AG08396 (cell line): Measurements from ENCODE around the gene NCOA7.

ENCODE experiments used
- DNase-seq: peaks from one replicate; pipeline ENCODE4 v3.0.0; 2012; ENCODE audit warnings: low spot score, mixed read lengths

NCOA7 gene

DNA sequence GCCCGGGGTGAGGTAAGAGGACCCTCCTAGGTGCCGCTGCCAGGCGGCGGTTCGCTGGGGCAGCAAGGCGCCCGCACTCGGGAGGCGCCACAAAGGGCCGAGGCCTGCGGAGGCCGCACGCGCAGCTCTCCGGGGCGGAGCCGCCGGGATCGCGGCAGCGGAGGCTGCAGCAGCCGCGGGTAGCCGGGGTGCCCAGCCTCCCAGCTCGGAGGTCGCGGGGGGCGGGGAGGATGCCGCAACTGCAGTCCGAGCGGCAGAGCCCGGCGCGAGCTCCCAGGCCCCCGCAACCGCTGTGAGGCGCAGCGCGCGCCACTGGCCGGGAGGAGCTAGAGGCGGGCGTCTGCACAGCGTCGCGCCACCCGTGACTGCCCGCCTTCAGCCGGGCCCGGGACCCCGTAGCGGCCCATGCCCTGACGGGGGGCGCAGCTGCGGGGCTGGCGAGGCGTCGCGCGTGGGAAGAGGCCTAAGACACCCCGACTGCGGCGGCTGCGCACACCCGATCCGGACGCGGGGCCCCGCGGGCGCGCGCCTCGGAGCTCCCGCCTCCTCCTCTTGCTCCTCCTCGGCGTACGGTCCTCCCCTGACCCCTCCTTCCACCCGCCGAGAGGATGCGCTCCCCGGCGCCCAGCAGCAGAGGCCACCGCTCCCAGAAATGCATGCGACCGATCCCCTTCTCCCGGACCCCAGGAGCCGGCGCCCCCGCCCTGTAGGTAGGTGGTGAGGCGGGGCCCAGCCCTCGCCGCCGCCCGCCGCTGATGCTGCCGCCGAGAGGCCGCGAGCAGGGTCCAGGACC is at the start of gene NCOA7:
Gene NCOA7 (plus strand): TSS at position 603 of the 793 bp plus-strand sequence. CDS start 24,395 bp downstream, outside the sequence.
- peak; percentile 86 for DNase-seq

DNA sequence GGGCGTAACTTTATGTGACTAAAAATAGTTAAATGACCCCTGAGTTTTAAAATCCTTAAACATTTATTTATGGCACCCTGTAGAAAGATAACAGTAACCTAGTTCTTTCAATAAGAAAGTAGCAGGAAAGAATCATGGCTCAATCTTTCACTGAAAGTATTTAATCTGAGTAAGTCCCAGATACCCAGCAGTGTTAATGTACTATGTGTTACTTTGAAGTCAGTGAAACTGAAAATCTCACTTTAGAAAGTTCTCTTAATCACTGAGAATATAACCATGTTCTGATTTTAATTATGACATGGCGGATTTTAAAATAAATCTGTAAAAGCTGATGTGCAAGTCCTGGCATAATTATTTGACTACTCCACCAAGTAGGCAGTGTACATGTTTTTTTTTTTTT is 49.4 kb upstream of the NCOA7 start:
- DNase-seq: no peak

DNA sequence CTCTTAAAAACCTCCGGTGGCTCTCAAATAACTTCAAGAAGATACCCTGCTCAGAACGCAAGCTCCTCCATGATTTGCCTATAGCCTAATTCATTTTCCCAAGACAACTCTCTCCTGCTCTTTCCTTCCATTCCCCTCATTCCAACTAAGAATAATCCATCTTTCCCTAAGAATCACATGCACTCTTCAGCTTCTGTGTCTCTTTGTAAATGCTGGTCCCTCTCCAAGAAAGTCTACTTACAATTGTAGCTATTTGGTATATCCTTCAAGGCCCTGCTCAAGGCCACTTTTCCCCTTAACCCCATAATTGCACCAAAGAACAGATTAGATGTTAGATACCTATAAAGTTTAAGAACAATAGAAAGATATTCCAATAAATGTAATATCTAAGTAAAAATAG is 48.7 kb upstream of the NCOA7 start:
- no peak for DNase-seq

DNA sequence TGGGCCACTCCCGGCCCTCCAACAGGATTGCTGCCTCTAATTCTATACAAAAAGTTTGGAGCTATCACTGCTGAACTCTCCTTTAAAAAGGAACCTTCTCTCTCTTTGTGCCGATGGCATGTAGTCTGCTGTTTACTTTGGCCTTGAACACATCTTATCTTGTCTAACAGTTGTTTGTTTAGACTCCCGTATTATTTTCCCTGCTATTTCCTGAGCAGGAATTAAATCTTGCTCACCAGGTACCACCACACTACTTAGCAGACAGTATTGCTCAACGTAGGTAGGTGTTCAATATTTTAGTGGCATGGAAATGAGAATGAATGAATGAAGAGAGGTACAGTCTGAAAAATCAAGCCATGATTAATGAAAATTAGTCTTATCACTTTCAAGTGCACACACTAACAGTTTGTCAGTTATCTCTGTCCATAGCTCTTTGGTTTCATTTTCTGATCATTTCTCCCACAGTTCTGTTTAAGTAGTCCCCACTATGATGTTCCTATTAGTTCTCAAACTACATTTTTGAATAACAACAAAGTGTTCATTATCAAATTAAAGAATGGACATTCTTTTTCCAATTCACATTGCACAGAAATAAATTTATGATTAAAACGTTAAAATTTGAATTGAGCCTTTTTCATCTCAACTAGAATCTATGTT is 48.2 kb upstream of the NCOA7 start:
- no peak for DNase-seq

DNA sequence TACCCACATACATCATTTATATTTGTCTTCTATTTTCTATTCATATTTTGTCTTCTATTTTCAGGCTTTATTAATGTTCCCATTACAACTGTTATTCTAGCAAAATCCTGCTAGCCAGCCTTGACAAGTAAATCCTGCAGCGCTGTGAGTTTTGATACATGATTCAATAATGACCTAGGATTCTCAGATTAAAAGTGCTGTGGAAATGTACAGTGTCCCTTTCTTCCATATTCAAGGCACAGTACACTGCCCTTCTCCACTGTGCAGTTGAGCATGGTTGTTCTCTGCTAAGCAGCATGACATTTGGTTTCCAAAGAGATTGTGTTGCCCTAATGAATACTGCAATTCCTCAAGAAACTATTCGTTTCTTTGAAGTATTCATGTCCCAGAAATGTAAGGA is 47.2 kb upstream of the NCOA7 start:
- DNase-seq: no peak

DNA sequence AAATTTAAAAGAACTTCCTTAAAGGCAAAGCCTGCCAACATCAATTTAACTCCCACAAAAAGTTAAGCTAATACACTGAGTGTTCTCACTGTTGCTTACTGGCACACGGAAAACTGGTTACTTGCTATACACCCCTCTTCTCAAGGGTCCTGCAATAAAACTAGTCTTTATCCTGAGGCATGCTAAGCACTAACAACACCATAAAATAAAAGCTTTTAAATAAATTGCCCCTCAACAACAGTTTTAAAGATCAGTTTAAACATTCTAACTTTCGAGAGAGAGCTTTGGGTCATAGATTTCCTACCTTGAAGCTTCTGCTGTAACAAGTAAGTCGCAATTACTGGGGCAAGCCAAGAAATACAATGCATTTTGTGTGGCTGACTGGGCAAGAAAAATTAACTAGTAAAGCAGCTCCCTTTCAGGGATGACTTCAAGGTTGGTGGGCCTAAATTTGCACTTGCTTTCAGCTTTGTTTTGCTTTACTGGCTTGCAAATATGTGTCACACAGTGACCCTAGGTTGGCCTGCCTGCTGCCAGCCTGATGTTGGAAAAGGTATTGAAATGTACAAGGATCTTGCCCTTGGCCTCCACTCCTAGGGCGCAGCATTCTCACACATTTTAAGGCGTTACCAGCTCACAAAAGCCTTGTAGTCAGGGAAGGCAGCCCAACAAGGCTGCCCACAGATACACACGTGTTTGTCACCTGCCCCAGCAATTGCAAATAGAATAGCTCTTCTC is 45.3 kb upstream of the NCOA7 start:
- DNase-seq: no peak

GRCh38 chr6:125746019-125746414 is 44.7 kb upstream of the NCOA7 start:
- DNase-seq: no peak

DNA sequence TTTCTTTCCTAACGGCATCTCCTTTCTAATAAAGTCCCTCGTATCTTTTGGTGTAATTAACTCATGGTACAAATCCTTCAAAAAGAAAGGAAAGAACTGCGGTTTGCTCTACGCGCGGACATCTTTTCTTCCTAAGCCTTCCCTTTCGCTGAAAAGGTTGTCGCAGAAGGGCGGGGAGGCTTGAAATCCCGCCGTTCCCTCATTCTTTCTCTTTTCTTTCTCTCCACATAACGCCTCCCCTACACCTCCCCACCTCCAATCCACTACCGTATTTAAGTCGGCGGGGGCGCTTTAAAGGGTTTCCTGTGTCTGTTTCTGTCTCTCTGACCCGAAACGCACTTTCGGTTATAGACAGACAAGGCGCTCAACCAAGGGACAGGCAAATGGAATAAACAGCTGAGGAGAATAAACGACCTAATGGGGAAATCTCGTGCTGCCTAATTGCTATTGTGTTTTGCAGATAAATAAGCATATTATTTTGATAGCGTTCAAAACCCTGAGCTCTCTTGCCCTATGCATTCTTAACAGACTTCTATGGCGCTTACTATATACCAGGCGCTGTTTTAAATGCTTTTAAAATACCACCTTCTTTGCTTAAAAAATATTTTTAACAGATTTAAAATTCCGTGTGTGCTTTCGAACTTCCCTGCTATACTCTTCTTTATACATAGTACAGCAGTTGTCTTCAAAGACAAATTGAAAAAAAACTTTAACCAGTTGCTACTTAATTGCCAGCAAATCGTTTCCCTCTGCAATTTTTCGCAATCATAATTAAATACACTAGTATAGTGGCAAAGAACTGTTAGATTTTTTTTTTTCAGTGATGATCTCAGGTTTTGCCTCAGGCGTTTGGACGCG is 43.8 kb upstream of the NCOA7 start:
- no peak for DNase-seq

DNA sequence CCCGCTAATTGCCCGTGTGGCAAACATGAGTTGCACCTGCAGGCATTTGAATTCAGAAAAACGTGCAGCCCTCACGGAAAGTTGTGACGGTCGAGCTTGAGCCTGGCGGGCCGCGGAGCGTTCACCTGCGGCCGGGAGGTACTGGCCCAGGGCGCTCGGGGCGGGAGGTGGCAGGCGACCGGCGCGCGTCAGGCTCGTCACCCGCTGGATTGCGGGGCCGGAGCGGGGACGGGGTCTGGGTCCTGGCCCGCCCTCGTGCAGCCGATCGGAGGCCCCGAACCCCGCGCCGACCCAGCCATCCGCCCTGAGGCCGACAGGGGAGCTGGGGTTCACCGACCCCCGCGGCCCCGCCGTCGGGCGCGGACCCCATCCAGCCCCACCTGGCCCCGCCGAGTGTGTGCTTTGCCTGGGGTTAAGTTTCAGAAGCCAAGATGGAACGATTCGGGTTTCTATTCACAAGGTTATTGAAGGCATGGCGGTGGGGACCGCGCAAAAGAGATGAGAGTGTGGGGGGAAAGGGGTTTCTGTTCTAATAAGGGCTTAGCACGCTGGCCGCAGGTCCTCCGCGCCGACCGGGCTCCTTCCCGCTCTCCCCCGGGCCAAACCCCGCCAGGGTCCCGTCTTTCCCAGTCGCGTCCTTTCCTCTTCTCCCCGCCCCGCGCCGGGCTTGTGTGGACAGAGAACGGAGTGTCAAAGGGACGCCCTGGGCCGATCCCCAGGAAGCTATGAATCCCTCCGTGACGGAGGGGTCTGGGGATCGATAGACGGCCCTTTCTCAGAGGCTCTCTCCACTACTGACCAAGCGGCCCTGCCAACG is 43.0 kb upstream of the NCOA7 start:
- DNase-seq: peak; percentile 18

GRCh38 chr6:125748406-125749172 is 42.2 kb upstream of the NCOA7 start:
- peak; percentile 19 for DNase-seq

GRCh38 chr6:125749173-125749864 is 41.4 kb upstream of the NCOA7 start, which contains the start of gene HEY2:
Gene HEY2 (plus strand): TSS chr6:125749632. CDS start chr6:125749777, 145 bp downstream.
- peak; percentile 99 for DNase-seq

- DNase-seq: no peak
These were observed 40.7 kb upstream of the NCOA7 start for GRCh38 chr6:125749865-125750691.

DNA sequence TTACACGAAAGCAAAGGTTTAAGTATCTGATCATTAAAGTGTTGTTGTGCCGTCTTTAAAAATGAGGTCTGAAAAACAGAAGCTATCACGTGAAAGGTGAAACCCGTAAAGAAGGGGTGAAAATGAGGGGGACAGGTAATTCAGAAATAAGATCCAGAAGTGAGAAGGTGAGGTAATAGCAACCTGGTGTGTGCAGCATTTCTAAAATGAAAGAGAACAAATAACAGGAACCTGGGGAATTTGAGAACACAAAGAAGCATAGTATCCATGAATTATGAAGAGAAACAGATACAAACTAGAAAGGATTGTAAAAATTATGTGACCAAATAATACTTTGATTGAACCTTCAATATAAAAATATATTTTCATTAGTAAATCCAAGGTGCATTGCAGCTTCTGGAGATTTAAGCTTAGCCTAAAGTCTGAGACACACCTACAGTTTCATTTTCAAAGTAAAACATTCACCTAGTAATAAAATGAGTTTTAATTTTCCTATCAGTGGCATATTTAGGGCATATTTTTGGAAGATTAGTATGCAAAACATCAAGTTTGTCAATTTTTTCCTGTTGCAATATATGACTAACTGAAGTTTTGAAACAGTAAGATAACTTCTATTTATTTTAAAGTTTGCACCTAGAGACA is 39.9 kb upstream of the NCOA7 start:
- DNase-seq: no peak

DNA sequence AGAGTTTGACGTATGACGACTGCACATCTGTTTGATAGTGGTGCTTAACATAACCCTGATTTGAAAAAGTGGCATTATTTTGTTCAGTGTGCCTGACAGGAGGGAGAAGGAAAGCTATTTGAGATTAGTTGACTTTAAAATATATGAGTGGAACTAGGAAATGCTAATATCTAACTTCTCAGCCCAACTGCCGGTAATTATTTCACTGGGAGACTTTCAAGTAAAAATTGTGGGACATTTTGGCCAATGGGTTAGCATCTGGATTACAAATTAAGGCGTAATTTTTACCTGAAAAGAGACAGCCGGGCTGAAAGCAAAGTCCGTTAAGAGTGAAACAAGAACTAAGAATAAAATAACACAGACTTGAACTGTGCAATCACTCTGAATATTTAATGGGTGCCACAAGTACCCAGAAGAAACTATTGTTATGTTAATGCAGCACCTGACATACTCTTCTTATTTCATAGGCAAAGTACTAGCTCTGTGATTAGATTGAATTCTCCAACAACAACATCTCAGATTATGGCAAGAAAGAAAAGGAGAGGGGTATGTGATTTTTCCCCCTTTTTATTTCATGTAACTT is 39.3 kb upstream of the NCOA7 start:
- no peak for DNase-seq

GRCh38 chr6:125752773-125753172 is 38.0 kb upstream of the NCOA7 start:
- no peak for DNase-seq

DNA sequence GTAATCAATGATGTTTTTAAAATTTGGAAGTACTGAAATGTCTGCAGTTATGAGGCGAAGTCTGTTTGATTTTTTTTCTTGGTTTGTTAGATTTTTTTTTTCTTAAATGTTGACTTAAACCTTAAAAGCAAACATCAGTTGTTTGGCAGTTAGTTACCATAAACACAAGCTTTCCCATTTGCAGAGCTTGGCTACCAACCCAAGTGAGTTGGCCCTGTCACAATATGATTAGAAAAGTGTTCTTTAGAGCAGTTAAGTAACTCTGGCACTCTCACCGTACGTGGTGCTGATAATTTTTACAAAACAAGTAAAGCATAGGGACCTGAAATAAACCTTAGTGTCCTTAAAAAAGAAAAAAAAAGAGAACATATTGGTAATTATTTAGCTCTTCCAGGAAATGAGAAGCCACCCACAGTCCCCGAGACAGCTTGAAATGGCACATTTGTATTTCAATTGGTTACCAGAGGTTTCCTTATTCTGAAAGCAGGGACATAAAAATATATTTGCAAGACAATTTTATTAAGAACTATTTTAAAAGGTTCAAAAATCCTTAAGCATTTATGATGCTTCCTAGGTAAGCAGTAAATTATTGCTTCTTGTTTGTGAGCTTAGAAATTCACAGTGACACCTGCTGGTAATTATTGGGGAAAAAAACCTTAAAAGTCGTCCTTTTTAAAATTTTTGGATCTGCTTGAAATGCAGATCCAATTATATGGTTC is 37.4 kb upstream of the NCOA7 start:
- no peak for DNase-seq

GRCh38 chr6:125753937-125754259 is 36.9 kb upstream of the NCOA7 start:
- DNase-seq: no peak
